HepG2 (cell line): ENCODE data around the gene P2RY8. TPM values are rescaled to one million over a fixed set of nuclear protein-coding genes. Genes with fewer than 3 reads are reported as not detected.

Experiments used
- ATAC-seq: fragments of 200-7000 bp; cut with Tn5 transposase; 3 replicates; pipeline ENCODE4 v1.9.1; 2020; ENCODE audit warnings: mild to moderate bottlenecking, moderate library complexity
- BruUV-seq: library from RNA; stranded (reverse); fragments of 400-500 nt; replicated peaks from 2 replicates; lab custom pipeline; 2021; lab: Mats Ljungman, UMichigan
- CTCF ChIA-PET: fragments of 300-600 bp; formaldehyde crosslinking; extraction: SDS; loops from one replicate; lab custom pipeline; 2021; ENCODE audit warnings: low total read pairs, inconsistent platforms, low intra/inter-chr PET ratio; lab: Yijun Ruan, JAX
- POLR2A ChIA-PET: fragments of 350-600 bp; sonication (Branson Sonifier 250); formaldehyde crosslinking; loops from one replicate; lab custom pipeline; 2020; ENCODE audit warnings: antibody characterized with exemption, inconsistent platforms; lab: Yijun Ruan, JAX
- DNase-seq: peaks from one replicate; pipeline ENCODE4 v3.0.0-alpha.2; 2015; ENCODE audit warnings: low spot score
- FAIRE-seq: peaks from 3 replicates; lab custom pipeline; 2011; peaks lifted over from hg19 to GRCh38; lab: Jason Lieb, UNC
- H2AFZ ChIP-seq: one replicate; pipeline ENCODE4 v1.6.1; 2011; ENCODE audit warnings: low read length, inconsistent platforms
- H3K27ac ChIP-seq: fragments of 300-600 bp; 3 replicates; pipeline ENCODE4 v1.8.0; 2011; ENCODE audit warnings: mixed run types, mild to moderate bottlenecking, mixed read lengths, low read length, inconsistent platforms; ENCODE audit not compliant: insufficient read depth; ENCODE audit errors: extremely low read length
- H3K27me3 ChIP-seq, 2 experiments: fragments of 200-600 bp in 1 of 2; 2 replicates in 1 of 2; 3 replicates in 1 of 2; pipeline versions ENCODE4 v1.6.0 to v1.8.0; 2011; ENCODE audit warnings: low read length in 2 of 2, mild to moderate bottlenecking in 2 of 2, moderate library complexity in 2 of 2, inconsistent platforms in 1 of 2; ENCODE audit not compliant: insufficient read depth in 2 of 2, control insufficient read depth in 1 of 2
- H3K36me3 ChIP-seq, 2 experiments: fragments of 200-600 bp in 1 of 2; replicated peaks in 1 of 2; 2 replicates in 1 of 2; 3 replicates in 1 of 2; pipeline versions ENCODE4 v1.5.1 to v1.8.0; 2011; ENCODE audit warnings: low read length in 2 of 2, inconsistent platforms in 1 of 2; ENCODE audit not compliant: insufficient read depth in 2 of 2, control insufficient read depth in 1 of 2
- H3K4me1 ChIP-seq: 2 replicates; pipeline ENCODE4 v1.5.1; 2012; ENCODE audit warnings: low read length, inconsistent platforms; ENCODE audit not compliant: insufficient read depth
- H3K4me2 ChIP-seq: 2 replicates; pipeline ENCODE4 v1.6.0; 2011; ENCODE audit warnings: low read depth, low read length, inconsistent platforms
- H3K4me3 ChIP-seq, 3 experiments: fragments of 200-600 bp in 1 of 3; sonication (generic), shearing (Covaris generic) in 1 of 3; replicated peaks in 1 of 3; 2 replicates each; pipeline ENCODE4 v1.5.1; 2011 to 2016; ENCODE audit warnings: low read length in 3 of 3, inconsistent platforms in 2 of 3, low read depth in 2 of 3, mild to moderate bottlenecking in 2 of 3, control low read depth in 1 of 3, mixed read lengths in 1 of 3; ENCODE audit not compliant: insufficient read depth in 1 of 3
- H3K79me2 ChIP-seq: one replicate; pipeline ENCODE4 v1.6.1; 2011; ENCODE audit warnings: low read length, inconsistent platforms; ENCODE audit not compliant: insufficient read depth
- H3K9ac ChIP-seq: 2 replicates; pipeline ENCODE4 v1.6.0; 2011; ENCODE audit warnings: mild to moderate bottlenecking, low read depth, low read length, inconsistent platforms; ENCODE audit not compliant: insufficient read depth
- H3K9me3 ChIP-seq: 2 replicates; pipeline ENCODE4 v1.5.1; 2012; ENCODE audit warnings: mild to moderate bottlenecking, low read length
- H4K20me1 ChIP-seq: 2 replicates; pipeline ENCODE4 v1.6.0; 2011; ENCODE audit warnings: inconsistent platforms, mild to moderate bottlenecking, low read length, moderate library complexity; ENCODE audit not compliant: insufficient read depth
- FOXP4 ChIP-seq: sonication (generic); formaldehyde crosslinking; IDR thresholded peaks from 2 replicates; pipeline ENCODE4 v1.4.0; 2020; ENCODE audit warnings: missing genetic modification reagents
- GMEB2 ChIP-seq: IDR thresholded peaks from 2 replicates; pipeline ENCODE4 v1.6.1; 2016; ENCODE audit warnings: missing biosample characterization, missing genetic modification reagents, low read depth
- HINFP ChIP-seq: sonication (generic); formaldehyde crosslinking; IDR thresholded peaks from 2 replicates; pipeline ENCODE4 v1.4.0; 2020; ENCODE audit warnings: low read depth, mild to moderate bottlenecking, missing genetic modification reagents
- PRMT3 ChIP-seq: sonication (generic); formaldehyde crosslinking; IDR thresholded peaks from 2 replicates; pipeline ENCODE4 v1.8.1; 2022; ENCODE audit warnings: low read depth, mild to moderate bottlenecking, moderate library complexity, missing genetic modification reagents, borderline replicate concordance
- SRSF1 ChIP-seq: fragments of 200-400 bp; formaldehyde crosslinking; optimal IDR thresholded peaks from 2 replicates; pipeline ENCODE3; 2017; ENCODE audit warnings: mild to moderate bottlenecking, low read depth, low read length, moderate library complexity
- THRA ChIP-seq: sonication (generic); formaldehyde crosslinking; IDR thresholded peaks from 2 replicates; pipeline ENCODE4 v1.4.0; 2020; ENCODE audit warnings: missing genetic modification reagents, borderline replicate concordance
- ZFP36L1 ChIP-seq: sonication (generic); formaldehyde crosslinking; IDR thresholded peaks from 2 replicates; pipeline ENCODE4 v1.8.0; 2022; ENCODE audit warnings: mild to moderate bottlenecking, missing genetic modification reagents, moderate library complexity
- ZNF337 ChIP-seq: sonication (generic); formaldehyde crosslinking; IDR thresholded peaks from 2 replicates; pipeline ENCODE4 v1.5.1; 2020; ENCODE audit warnings: missing genetic modification reagents, low read depth, mild to moderate bottlenecking, borderline replicate concordance
- ZNF451 ChIP-seq: sonication (generic); formaldehyde crosslinking; IDR thresholded peaks from 2 replicates; pipeline ENCODE4 v1.5.0; 2020; ENCODE audit warnings: mild to moderate bottlenecking, missing genetic modification reagents
- WGBS: methylation state at CpG from one replicate; pipeline ENCODE4 v1.1.6; 2017; ENCODE audit warnings: low lambda C conversion rate; 5-methylcytosine and 5-hydroxymethylcytosine counted together
- in situ Hi-C: cut with HindIII; loops from 2 replicates; pipeline ENCODE4 v1.10.0; 2017; ENCODE audit warnings: low pct_unique_long_range_greater_than_20kb; ENCODE audit not compliant: extremely low pct_ligation_motif_present
- intact Hi-C: fragments of 100-400 bp; cut with micrococcal nuclease; formaldehyde crosslinking; loops from one replicate; pipeline ENCODE4 v1.10.0; 2022; ENCODE audit not compliant: unreplicated experiment
- polyA plus RNA-seq, 8 experiments: library from polyadenylated mRNA; depleted of rRNA in 3 of 8; stranded (reverse) in 7 of 8; unstranded in 1 of 8; fragments of >200 nt; fragmentation: Illumina TruSeq in 4 of 8; extraction: Trizol in 4 of 8; gene quantifications; 2 replicates each; pipeline versions ENCODE4 v1.2.1 to v1.2.3, GENCODE V29; 2011 to 2016; ENCODE audit warnings: low read depth in 4 of 8, missing spikeins in 1 of 8, mixed read lengths in 1 of 8; ENCODE audit not compliant: insufficient read depth in 1 of 8
- total RNA-seq, 5 experiments: library from RNA; depleted of rRNA; stranded (reverse); fragments of >200 nt; fragmentation: Illumina TruSeq; extraction: Trizol; gene quantifications; 2 replicates each; pipeline ENCODE4 v1.2.3, GENCODE V29; 2016; ENCODE audit warnings: low read depth in 1 of 5
- TF ChIP-seq, protein P1 (sequence below): sonication (generic); formaldehyde crosslinking; IDR thresholded peaks from 2 replicates; pipeline ENCODE4 v1.5.0; 2020; ENCODE audit warnings: missing genetic modification reagents
- TF ChIP-seq, protein P2 (sequence below): sonication (generic); formaldehyde crosslinking; IDR thresholded peaks from 2 replicates; pipeline ENCODE4 v1.8.0; 2022; ENCODE audit warnings: missing genetic modification reagents, mild to moderate bottlenecking, inconsistent platforms, borderline replicate concordance
- TF ChIP-seq, protein P3 (sequence below): sonication (generic); formaldehyde crosslinking; IDR thresholded peaks from 2 replicates; pipeline ENCODE4 v1.4.0; 2020; ENCODE audit warnings: missing genetic modification reagents

Gene P2RY8
- total and polyA plus RNA-seq, 2 of the 13 experiments (the other 11 are each of a cell fraction or from before 2014, with no cell fraction given) = 1.0 to 1.3 TPM

GRCh38 chrX:1463581-1463980 lies 73.4 kb downstream of the P2RY8 start:
- FAIRE-seq = no peak
- no peak overlapping the region for H3K27ac ChIP-seq
- TF ChIP-seq HINFP = no peak
- TF ChIP-seq THRA (CRISPR knock-in tag) = no peak
- TF ChIP-seq, protein P1, sequence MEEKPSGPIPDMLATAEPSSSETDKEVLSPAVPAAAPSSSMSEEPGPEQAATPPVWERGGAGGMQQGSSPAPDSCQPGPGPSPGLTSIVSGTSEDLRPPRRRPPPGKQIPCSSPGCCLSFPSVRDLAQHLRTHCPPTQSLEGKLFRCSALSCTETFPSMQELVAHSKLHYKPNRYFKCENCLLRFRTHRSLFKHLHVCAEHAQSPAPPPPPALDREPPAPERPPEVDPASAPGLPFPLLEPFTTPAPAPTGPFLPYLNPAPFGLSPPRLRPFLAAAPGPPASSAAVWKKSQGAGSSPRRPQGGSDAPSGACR (CRISPR knock-in tag) = no peak
- TF ChIP-seq, protein P2, sequence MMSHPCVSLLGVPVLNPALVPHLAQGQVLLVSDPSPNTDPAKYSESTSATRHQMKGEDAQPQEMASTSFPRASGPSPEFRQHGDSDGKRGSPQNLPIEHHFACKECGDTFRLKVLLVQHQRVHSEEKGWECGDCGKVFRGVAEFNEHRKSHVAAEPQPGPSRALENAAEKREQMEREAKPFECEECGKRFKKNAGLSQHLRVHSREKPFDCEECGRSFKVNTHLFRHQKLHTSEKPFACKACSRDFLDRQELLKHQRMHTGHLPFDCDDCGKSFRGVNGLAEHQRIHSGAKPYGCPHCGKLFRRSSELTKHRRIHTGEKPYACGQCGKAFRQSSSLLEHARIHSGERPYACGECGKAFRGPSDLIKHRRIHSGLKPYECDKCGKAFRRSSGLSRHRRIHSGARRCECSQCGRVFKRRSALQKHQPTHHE (CRISPR knock-in tag) = no peak
- TF ChIP-seq ZNF337 = no peak
- no peak for TF ChIP-seq GMEB2
- TF ChIP-seq FOXP4 (CRISPR knock-in tag) = no peak
- TF ChIP-seq ZFP36L1 (CRISPR knock-in tag) = no peak
- TF ChIP-seq, protein P3, sequence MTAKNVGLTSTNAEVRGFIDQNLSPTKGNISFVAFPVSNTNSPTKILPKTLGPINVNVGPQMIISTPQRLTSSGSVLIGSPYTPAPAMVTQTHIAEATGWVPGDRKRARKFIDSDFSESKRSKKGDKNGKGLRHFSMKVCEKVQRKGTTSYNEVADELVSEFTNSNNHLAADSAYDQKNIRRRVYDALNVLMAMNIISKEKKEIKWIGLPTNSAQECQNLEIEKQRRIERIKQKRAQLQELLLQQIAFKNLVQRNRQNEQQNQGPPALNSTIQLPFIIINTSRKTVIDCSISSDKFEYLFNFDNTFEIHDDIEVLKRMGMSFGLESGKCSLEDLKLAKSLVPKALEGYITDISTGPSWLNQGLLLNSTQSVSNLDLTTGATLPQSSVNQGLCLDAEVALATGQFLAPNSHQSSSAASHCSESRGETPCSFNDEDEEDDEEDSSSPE (CRISPR knock-in tag) = no peak
- TF ChIP-seq PRMT3 (CRISPR knock-in tag) = no peak
- TF ChIP-seq SRSF1 = no peak
- TF ChIP-seq ZNF451 = no peak

More at GRCh38 chrX:1463581-1463980, 73.4 kb downstream of the P2RY8 start:
- no peak for DNase-seq
- H3K4me2 ChIP-seq = no peak overlapping the region
- H3K4me3 ChIP-seq = no peak overlapping the region
- no TSS peak for BruUV-seq
- no peaks in the 10 kb centered on the region for H3K9me3 ChIP-seq
- no peaks in the 10 kb centered on the region for H4K20me1 ChIP-seq
- no peak overlapping the region for H2AFZ ChIP-seq
- in situ Hi-C loops = loop anchor here (25.0 kb wide), 1 partner anchor 1149 kb away; no protein-coding TSS in a partner anchor
- no peaks in the 10 kb centered on the region for H3K79me2 ChIP-seq
- H3K4me1 ChIP-seq = no peaks in the 10 kb centered on the region
- whole genome bisulfite sequencing = 57% methylated on average over 5 of the region's 5 CpGs
- H3K9ac ChIP-seq = no peak overlapping the region
- H3K27me3 ChIP-seq = no peaks in the 10 kb centered on the region
- intact Hi-C loops = no loop called here
- ChIA-PET CTCF (no interaction called here), POLR2A (no interaction called here)
- ATAC-seq = no peak
- H3K36me3 ChIP-seq = no peaks in the 10 kb centered on the region
